Central memory CD4-positive, alpha-beta T cell (primary cell): ENCODE results near the gene RTCA.
"Not testable (repeated sequence)": the region's sequence is repeated elsewhere in the genome, so short reads cannot be mapped to it uniquely, and the experiment has no call there.

Experiments used
- DNase-seq: peaks from one replicate; pipeline ENCODE4 v3.0.0; 2022

The RTCA gene

DNA sequence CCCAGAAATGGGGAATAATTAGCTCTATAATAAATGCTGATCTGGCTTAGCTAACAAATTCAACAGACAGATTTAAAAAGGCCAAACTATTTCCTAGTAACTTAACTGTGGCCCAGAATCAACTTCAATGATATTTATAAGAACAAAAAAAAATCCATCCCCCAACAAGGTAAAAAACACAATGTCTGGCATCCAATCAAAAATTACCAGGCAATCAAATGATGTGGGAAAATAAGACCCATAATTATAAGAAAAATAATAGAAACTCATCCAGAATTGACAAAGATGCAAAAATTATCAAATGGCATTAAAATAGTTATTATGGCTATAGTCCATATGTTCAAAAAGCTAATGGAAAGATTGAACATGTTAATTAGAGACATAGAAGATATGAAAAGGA, 43.8 kb downstream of the RTCA start:
- DNase-seq = no peak

GRCh38 chr1:100313382-100313781, 47.4 kb downstream of the RTCA start:
- no peak for DNase-seq

DNA sequence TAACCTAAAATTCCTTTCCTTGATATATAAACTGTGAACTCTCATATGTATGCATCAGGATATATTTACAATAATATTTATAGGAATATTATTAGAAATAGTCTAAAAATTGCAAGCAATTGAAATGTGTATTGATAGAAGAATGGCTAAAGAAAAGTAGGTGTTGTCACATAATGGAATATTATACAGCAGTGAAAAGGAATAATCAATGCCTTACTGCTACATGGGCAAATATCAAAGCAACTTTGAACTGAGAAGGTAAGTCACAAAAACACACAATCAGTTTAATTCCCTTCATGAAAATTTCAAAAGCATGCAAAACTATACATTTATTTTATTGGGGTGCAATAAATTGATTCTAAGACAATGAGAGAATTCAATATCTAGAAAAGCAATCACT, 50.6 kb downstream of the RTCA start:
- DNase-seq = no peak

DNA sequence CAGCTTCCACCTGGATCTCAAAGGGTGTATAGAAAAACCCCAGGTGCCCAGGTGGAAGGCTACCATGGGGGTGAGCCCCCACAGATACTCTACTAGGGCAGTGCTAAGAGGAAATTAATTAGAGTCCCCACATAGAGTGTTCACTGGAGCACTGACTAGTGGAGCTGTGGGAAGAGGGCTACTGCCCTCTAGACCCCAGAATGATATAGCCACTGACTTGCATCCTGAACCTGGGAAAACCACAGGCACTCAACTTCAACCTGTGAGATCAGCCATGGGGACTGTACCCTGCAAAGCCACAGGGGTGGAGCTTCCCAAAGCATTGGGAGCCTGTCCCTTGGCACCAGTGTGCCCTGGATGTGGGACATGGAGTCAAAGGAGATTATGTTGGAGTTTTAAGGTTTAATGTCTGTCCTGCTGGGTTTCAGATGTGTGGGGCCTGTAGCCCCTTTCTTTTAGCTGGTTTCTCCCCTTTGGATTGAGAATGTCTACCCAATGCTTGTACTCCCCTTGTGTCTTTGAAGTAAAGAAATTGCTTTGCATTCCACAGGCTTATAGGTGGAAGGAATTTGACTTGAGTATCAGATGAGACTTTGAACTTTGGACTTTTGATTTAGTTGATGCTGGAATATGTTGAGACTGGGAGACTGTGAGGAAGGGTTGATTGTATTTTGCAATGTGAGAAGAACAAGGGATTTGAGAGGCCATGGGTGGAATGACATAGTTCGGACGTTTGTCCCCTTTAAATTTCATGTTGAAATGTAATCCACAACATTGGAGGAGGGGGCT, 54.5 kb downstream of the RTCA start:
- no peak for DNase-seq

GRCh38 chr1:100321100-100321493, 55.1 kb downstream of the RTCA start:
- DNase-seq = no peak

GRCh38 chr1:100321506-100321905, 55.5 kb downstream of the RTCA start:
- DNase-seq = no peak

GRCh38 chr1:100322436-100323211, 56.6 kb downstream of the RTCA start:
- DNase-seq = no peak

DNA sequence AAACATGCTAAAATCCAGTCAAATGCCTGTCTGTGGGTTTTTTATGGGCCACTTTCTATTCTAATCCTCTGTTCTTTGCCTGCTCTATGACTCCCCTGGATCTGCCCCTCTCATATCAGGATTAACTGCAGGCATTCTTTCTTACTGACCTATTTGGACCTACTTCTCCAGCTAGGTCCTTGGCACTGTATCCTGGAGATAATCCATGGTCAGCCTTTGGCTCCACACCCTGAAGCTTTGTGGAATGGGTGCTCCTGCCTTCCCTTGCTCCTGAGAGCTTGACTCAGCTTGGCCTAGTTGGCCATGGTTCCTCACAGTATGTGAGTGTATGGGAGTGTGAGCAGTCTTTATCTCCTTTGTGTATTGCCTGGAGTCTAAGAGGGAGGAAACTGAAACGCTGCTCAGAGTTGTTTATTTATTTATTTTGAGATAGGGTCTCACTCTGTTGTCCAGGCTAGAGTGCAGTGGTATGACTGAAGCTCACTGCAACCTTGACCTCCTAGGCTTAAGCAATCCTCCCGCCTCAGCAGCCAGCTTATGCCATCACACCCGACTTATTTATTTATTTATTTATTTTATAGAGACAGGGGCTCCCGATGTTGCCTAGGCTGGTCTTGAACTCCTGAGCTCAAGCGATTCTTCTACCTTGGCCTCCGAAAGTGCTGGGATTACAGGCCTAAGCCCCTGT, 57.5 kb downstream of the RTCA start:
- DNase-seq = no peak

DNA sequence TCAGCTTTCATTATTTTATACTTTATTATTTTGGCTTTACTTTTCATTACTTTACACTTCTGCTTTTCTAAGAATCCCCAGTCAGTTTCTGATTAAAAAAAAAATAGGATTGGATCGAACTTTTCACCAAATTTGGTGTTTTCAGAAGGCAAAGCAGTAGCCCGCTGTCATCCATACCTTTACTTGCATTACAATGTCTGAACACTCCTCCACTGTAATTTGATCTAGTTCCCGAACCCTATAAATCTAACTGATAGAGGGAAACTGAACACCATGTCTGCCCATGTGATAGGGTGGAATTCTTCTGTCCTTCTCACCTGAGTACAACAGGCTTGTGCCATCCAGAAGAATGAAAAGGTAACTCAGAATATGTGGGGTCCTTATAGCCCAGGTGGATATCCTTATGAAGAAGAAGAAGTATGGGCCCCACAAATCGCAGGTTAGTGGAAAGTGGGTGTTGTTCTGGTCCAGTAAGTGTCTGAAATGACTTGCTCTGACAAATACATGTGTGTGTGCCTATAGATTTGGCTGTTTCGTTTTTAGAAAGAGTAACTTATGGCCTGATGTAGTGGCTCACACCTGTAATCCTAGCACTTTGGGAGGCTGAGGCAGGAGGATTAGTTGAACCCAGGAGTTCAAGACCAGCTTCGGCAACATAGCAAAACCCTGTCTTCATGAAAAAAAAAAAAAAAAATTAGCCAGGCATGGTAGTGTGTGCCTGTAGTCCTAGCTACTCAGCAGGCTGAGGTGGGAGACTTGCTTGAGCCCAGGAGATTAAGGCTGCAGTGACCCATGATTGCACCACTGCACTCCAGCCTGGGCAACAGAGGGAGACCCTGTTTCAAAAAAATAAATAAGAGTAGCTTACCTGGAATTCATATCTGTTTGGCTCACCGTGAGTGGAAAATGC, 59.7 kb downstream of the RTCA start:
- DNase-seq = no peak

- DNase-seq = not testable (repeated sequence)
Observed at GRCh38 chr1:100326325-100326670, 60.3 kb downstream of the RTCA start.

DNA sequence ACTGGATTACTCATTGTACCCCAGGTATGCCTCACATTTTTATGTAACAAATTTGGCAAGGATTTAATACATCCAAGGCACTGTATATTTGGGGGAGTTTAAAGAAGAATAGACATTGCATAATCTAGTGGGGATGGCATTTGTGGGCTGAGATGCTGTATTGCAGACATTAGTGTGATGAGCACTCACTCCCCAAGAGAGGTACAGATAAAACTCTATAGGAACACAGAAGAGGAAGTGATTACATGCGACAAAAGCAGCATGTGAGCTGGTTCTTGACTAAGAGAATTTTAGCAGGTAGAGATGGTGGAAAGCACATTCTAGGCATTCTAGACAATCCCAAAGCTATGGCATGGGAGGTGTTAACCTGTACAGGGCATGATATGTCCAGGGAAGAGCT, 62.1 kb downstream of the RTCA start:
- no peak for DNase-seq

DNA sequence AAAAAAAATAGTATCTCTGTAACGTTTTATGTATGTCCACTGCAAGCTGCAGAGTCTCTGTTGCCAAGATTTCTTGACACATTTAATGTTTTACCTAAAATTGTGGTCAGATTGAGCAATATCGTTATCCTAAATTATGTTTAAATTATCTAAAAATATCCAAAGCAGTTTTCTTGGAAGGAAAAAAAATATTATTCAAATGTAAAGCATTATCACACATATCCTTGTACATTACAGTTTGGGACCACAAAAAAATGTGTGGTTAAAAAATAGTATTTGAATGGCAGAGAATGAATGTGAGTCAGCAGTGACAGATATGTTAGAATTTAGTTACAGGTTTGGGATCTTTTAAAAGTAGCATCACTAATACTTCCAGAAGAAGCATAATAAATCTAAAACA, 65.1 kb downstream of the RTCA start:
- DNase-seq = not testable (repeated sequence)

GRCh38 chr1:100332331-100332730, 66.3 kb downstream of the RTCA start:
- DNase-seq = no peak

DNA sequence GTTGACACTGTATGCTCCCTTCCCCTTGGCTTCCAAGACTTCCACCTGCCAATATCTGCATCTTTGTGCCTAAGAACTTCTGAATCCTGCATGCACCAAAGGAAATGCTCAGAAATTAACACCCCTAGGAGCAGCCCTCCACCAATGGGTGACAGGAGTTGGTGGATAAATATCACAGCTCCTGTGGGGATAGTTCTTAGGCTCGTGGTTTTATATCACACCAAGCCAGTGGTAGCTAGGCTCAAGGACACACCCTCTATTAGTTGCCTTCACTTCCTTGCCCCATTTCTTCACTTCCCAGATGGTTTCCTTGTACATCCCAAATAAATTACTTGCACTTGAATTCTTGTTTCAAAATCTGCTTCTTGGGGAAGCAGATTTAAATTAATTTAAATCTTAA, 69.4 kb downstream of the RTCA start:
- no peak for DNase-seq

DNA sequence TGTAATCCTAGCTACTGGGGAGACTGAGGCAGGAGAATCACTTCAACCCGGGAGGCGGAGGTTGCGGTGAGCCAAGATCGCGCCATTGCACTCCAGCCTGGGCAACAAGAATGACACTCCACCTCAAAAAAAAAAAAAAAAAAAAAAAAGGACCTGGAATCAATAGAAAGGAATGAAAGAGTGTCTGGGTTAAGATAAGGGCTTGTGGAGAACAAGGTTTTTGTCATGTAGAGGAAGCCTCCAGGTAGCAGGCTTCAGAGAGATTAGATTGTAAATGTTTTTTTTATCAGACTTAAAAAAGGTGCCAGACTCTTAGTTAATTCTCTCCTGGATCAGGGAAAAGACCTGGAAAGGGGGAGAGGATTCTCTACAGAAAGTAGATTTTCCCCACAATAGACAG, 71.9 kb downstream of the RTCA start:
- DNase-seq = not testable (repeated sequence)

DNA sequence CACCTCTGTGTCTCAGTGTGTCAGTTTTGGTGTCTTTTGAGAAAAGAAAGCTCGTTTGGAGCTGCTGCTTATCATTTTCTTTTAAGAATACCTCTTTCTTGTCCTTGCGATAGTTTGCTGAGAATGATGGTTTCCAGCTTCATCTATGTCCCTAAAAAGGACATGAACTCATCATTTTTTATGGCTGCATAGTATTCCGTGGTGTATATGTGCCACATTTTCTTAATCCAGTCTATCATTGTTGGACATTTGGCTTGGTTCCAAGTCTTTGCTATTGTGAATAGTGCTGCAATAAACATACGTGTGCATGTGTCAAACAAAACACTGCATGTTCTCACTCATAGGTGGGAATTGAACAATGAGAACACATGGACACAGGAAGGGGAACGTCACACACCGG, 73.7 kb downstream of the RTCA start:
- not testable (repeated sequence) for DNase-seq

DNA sequence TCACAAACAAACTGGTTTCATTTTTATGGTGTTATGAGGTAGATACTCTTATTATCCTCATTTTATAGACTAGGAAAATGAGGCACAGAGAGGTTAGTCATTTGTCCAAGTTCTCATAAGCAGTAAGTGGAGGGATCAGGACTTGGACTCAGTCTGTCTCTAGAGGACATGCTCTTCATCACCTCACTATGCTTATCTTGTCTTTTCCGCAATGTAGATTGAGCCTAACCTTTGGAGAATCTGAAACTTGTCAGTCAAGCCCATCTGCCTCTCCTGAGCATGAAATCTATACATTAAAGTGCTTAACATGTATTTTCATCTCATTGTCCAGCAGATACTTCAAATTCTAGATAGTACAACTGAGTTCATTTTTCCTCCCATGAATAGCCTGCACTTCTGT, 74.5 kb downstream of the RTCA start:
- no peak for DNase-seq

DNA sequence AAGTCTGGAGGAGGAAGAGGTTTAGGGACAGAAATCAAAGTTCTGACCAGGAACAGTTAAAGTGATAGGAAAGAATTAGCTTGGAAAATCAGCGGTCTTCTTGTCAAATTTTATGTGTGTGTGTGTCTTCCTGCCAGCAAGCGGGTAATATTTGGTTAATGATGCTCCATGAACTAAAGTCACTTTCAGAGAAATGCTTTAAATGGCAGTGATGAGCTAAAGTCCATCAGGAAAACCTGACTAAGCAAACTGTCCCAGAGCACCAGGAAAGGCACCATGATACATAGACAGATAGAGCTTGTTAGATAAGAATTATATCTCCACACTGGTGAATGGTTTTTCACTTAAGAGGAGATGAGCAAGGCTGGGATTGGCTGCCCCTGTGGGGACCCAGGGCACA, 76.3 kb downstream of the RTCA start:
- DNase-seq = no peak
